HepG2 (cell line): Measurements from ENCODE around the gene SOX5. TPM values are rescaled to one million over a fixed set of nuclear protein-coding genes. Genes with fewer than 3 reads are reported as not detected.

Source experiments
- ATAC-seq: fragments of 200-7000 bp; cut with Tn5 transposase; 3 replicates; pipeline ENCODE4 v1.9.1; 2020; ENCODE audit warnings: mild to moderate bottlenecking, moderate library complexity
- BruUV-seq: library from RNA; stranded (reverse); fragments of 400-500 nt; replicated peaks from 2 replicates; lab custom pipeline; 2021; lab: Mats Ljungman, UMichigan
- CTCF ChIA-PET: fragments of 300-600 bp; formaldehyde crosslinking; extraction: SDS; loops from one replicate; lab custom pipeline; 2021; ENCODE audit warnings: low total read pairs, inconsistent platforms, low intra/inter-chr PET ratio; lab: Yijun Ruan, JAX
- POLR2A ChIA-PET: fragments of 350-600 bp; sonication (Branson Sonifier 250); formaldehyde crosslinking; loops from one replicate; lab custom pipeline; 2020; ENCODE audit warnings: antibody characterized with exemption, inconsistent platforms; lab: Yijun Ruan, JAX
- DNase-seq: peaks from one replicate; pipeline ENCODE4 v3.0.0-alpha.2; 2015; ENCODE audit warnings: low spot score
- FAIRE-seq: peaks from 3 replicates; lab custom pipeline; 2011; peaks lifted over from hg19 to GRCh38; lab: Jason Lieb, UNC
- H2AFZ ChIP-seq: one replicate; pipeline ENCODE4 v1.6.1; 2011; ENCODE audit warnings: low read length, inconsistent platforms
- H3K27ac ChIP-seq: fragments of 300-600 bp; 3 replicates; pipeline ENCODE4 v1.8.0; 2011; ENCODE audit warnings: mixed run types, mild to moderate bottlenecking, mixed read lengths, low read length, inconsistent platforms; ENCODE audit not compliant: insufficient read depth; ENCODE audit errors: extremely low read length
- H3K27me3 ChIP-seq, 2 experiments: fragments of 200-600 bp in 1 of 2; 2 replicates in 1 of 2; 3 replicates in 1 of 2; pipeline versions ENCODE4 v1.6.0 to v1.8.0; 2011; ENCODE audit warnings: low read length in 2 of 2, mild to moderate bottlenecking in 2 of 2, moderate library complexity in 2 of 2, inconsistent platforms in 1 of 2; ENCODE audit not compliant: insufficient read depth in 2 of 2, control insufficient read depth in 1 of 2
- H3K36me3 ChIP-seq, 2 experiments: fragments of 200-600 bp in 1 of 2; replicated peaks in 1 of 2; 2 replicates in 1 of 2; 3 replicates in 1 of 2; pipeline versions ENCODE4 v1.5.1 to v1.8.0; 2011; ENCODE audit warnings: low read length in 2 of 2, inconsistent platforms in 1 of 2; ENCODE audit not compliant: insufficient read depth in 2 of 2, control insufficient read depth in 1 of 2
- H3K4me1 ChIP-seq: 2 replicates; pipeline ENCODE4 v1.5.1; 2012; ENCODE audit warnings: low read length, inconsistent platforms; ENCODE audit not compliant: insufficient read depth
- H3K4me2 ChIP-seq: 2 replicates; pipeline ENCODE4 v1.6.0; 2011; ENCODE audit warnings: low read depth, low read length, inconsistent platforms
- H3K4me3 ChIP-seq, 3 experiments: fragments of 200-600 bp in 1 of 3; sonication (generic), shearing (Covaris generic) in 1 of 3; replicated peaks in 1 of 3; 2 replicates each; pipeline ENCODE4 v1.5.1; 2011 to 2016; ENCODE audit warnings: low read length in 3 of 3, inconsistent platforms in 2 of 3, low read depth in 2 of 3, mild to moderate bottlenecking in 2 of 3, control low read depth in 1 of 3, mixed read lengths in 1 of 3; ENCODE audit not compliant: insufficient read depth in 1 of 3
- H3K79me2 ChIP-seq: one replicate; pipeline ENCODE4 v1.6.1; 2011; ENCODE audit warnings: low read length, inconsistent platforms; ENCODE audit not compliant: insufficient read depth
- H3K9ac ChIP-seq: 2 replicates; pipeline ENCODE4 v1.6.0; 2011; ENCODE audit warnings: mild to moderate bottlenecking, low read depth, low read length, inconsistent platforms; ENCODE audit not compliant: insufficient read depth
- H3K9me3 ChIP-seq: 2 replicates; pipeline ENCODE4 v1.5.1; 2012; ENCODE audit warnings: mild to moderate bottlenecking, low read length
- H4K20me1 ChIP-seq: 2 replicates; pipeline ENCODE4 v1.6.0; 2011; ENCODE audit warnings: inconsistent platforms, mild to moderate bottlenecking, low read length, moderate library complexity; ENCODE audit not compliant: insufficient read depth
- ARID3A ChIP-seq: IDR thresholded peaks from 2 replicates; pipeline ENCODE4 v1.6.1; 2012; ENCODE audit warnings: low read depth, low read length, improper control_type of control experiment
- ATF1 ChIP-seq: IDR thresholded peaks from 2 replicates; pipeline ENCODE4 v1.6.1; 2016; ENCODE audit warnings: mild to moderate bottlenecking, control low read depth
- BRD4 ChIP-seq: sonication (generic); formaldehyde crosslinking; IDR thresholded peaks from 2 replicates; pipeline ENCODE4 v1.4.0; 2020; ENCODE audit warnings: missing genetic modification reagents
- E2F5 ChIP-seq: sonication (generic); formaldehyde crosslinking; conservative IDR thresholded peaks from 2 replicates; pipeline ENCODE4 v1.4.0; 2020; ENCODE audit warnings: missing genetic modification reagents
- ELF1 ChIP-seq: sonication (generic); formaldehyde crosslinking; IDR thresholded peaks from 2 replicates; pipeline ENCODE4 v1.4.0; 2020; ENCODE audit warnings: missing genetic modification reagents
- HDAC6 ChIP-seq: fragments of 200-600 bp; sonication (generic); IDR thresholded peaks from 2 replicates; pipeline ENCODE4 v1.7.0; 2017; ENCODE audit warnings: mild to moderate bottlenecking, antibody characterized with exemption, low read length, low read depth
- KDM5B ChIP-seq: sonication (generic); formaldehyde crosslinking; IDR thresholded peaks from 2 replicates; pipeline ENCODE4 v1.4.0; 2020; ENCODE audit warnings: missing genetic modification reagents, mild to moderate bottlenecking, borderline replicate concordance
- NFKBIZ ChIP-seq: IDR thresholded peaks from 2 replicates; pipeline ENCODE4 v1.6.1; 2018; ENCODE audit warnings: missing genetic modification reagents, missing compliant biosample characterization
- ZNF101 ChIP-seq: sonication (generic); formaldehyde crosslinking; IDR thresholded peaks from 2 replicates; pipeline ENCODE4 v1.4.0; 2020; ENCODE audit warnings: mild to moderate bottlenecking, low read depth, missing genetic modification reagents, borderline replicate concordance
- ZNF652 ChIP-seq: IDR thresholded peaks from 2 replicates; pipeline ENCODE4 v1.6.1; 2016; ENCODE audit warnings: low read depth, borderline replicate concordance
- ZNF749 ChIP-seq: sonication (generic); formaldehyde crosslinking; IDR thresholded peaks from 2 replicates; pipeline ENCODE4 v1.8.0; 2022; ENCODE audit warnings: mild to moderate bottlenecking, missing genetic modification reagents, moderate library complexity, borderline replicate concordance
- WGBS: methylation state at CpG from one replicate; pipeline ENCODE4 v1.1.6; 2017; ENCODE audit warnings: low lambda C conversion rate; 5-methylcytosine and 5-hydroxymethylcytosine counted together
- in situ Hi-C: cut with HindIII; loops from 2 replicates; pipeline ENCODE4 v1.10.0; 2017; ENCODE audit warnings: low pct_unique_long_range_greater_than_20kb; ENCODE audit not compliant: extremely low pct_ligation_motif_present
- intact Hi-C: fragments of 100-400 bp; cut with micrococcal nuclease; formaldehyde crosslinking; loops from one replicate; pipeline ENCODE4 v1.10.0; 2022; ENCODE audit not compliant: unreplicated experiment
- polyA plus RNA-seq, 8 experiments: library from polyadenylated mRNA; depleted of rRNA in 3 of 8; stranded (reverse) in 7 of 8; unstranded in 1 of 8; fragments of >200 nt; fragmentation: Illumina TruSeq in 4 of 8; extraction: Trizol in 4 of 8; gene quantifications; 2 replicates each; pipeline versions ENCODE4 v1.2.1 to v1.2.3, GENCODE V29; 2011 to 2016; ENCODE audit warnings: low read depth in 4 of 8, missing spikeins in 1 of 8, mixed read lengths in 1 of 8; ENCODE audit not compliant: insufficient read depth in 1 of 8
- total RNA-seq, 5 experiments: library from RNA; depleted of rRNA; stranded (reverse); fragments of >200 nt; fragmentation: Illumina TruSeq; extraction: Trizol; gene quantifications; 2 replicates each; pipeline ENCODE4 v1.2.3, GENCODE V29; 2016; ENCODE audit warnings: low read depth in 1 of 5

SOX5 gene
- total and polyA plus RNA-seq, 2 of the 13 experiments (the other 11 are each of a cell fraction or from before 2014, with no cell fraction given): 18.5 to 76.4 TPM

GRCh38 chr12:23947395-23947794, 2.1 kb downstream of the SOX5 start:
- TF ChIP-seq BRD4 (CRISPR knock-in tag) (no peak), HDAC6 (0 out of 2 replicates have a peak, but pooled peaks have one; percentile 32), KDM5B (CRISPR knock-in tag) (no peak), ARID3A (peak; percentile 88)
- Histone ChIP-seq H3K27me3 (no peaks in the 10 kb centered on the region; a peak in 1 of 5 replicates), H3K4me3 (peak overlapping the region; percentile 68 to 96 (median 75); a peak in 5 of 6 replicates), H3K9me3 (no peaks in the 10 kb centered on the region), H3K4me1 (peaks cover 64% of the 10 kb centered on the region), H2AFZ (no peak overlapping the region), H3K27ac (peak overlapping the region; percentile 86), H3K9ac (peak overlapping the region; percentile 74; the same call in 1 of the 2 replicates), H4K20me1 (no peaks in the 10 kb centered on the region), H3K36me3 (no peaks in the 10 kb centered on the region), H3K79me2 (peaks cover 86% of the 10 kb centered on the region), H3K4me2 (peak overlapping the region; percentile 95)
- in situ Hi-C loops: loop anchor here (10.0 kb wide), 2 partner anchors 127 to 807 kb away; no protein-coding TSS in a partner anchor
- no TSS peak for BruUV-seq
- intact Hi-C loops: loop anchor here (5.0 to 10.0 kb wide), 2 partner anchors 95 to 807 kb away; no protein-coding TSS in a partner anchor
- POLR2A ChIA-PET: no interaction called here
- DNase-seq: no peak
- WGBS: 5% methylated on average over 2 of the region's 2 CpGs
- FAIRE-seq: no peak
- CTCF ChIA-PET: no interaction called here
- ATAC-seq: no peak

GRCh38 chr12:23945249-23945648, 4.2 kb downstream of the SOX5 start:
- ChIA-PET CTCF (no interaction called here), POLR2A (no interaction called here)
- H3K9ac ChIP-seq: peak overlapping the region; percentile 30; the same call in 1 of the 2 replicates
- H2AFZ ChIP-seq: no peak overlapping the region
- DNase-seq (no peak), ATAC-seq (no peak), FAIRE-seq (no peak)
- BruUV-seq: no TSS peak
- peak overlapping the region; percentile 68 for H3K27ac ChIP-seq
- in situ Hi-C loops (loop anchor here (10.0 kb wide), 2 partner anchors 130 to 810 kb away; no protein-coding TSS in a partner anchor), intact Hi-C loops (loop anchor here (5.0 to 10.0 kb wide), 2 partner anchors 93 to 810 kb away; no protein-coding TSS in a partner anchor)
- TF ChIP-seq ZNF749 (CRISPR knock-in tag) (no peak), ATF1 (CRISPR knock-in tag) (0 out of 2 replicates have a peak, but pooled peaks have one; percentile 18), ELF1 (CRISPR knock-in tag) (no peak), NFKBIZ (CRISPR knock-in tag) (no peak), ZNF101 (CRISPR knock-in tag) (no peak), E2F5 (no peak), ZNF652 (CRISPR knock-in tag) (peak; percentile 93)
- H3K9me3 ChIP-seq: no peaks in the 10 kb centered on the region
- H3K4me2 ChIP-seq: peak overlapping the region; percentile 95
- peaks cover 63% of the 10 kb centered on the region for H3K4me1 ChIP-seq
- peaks cover 98% of the 10 kb centered on the region for H3K79me2 ChIP-seq
- H4K20me1 ChIP-seq: no peaks in the 10 kb centered on the region
- peak overlapping the region; percentile 68 to 96 (median 75); a peak in 4 of 6 replicates for H3K4me3 ChIP-seq
- WGBS: 60% methylated on average over 2 of the region's 2 CpGs
- H3K36me3 ChIP-seq: no peaks in the 10 kb centered on the region
- H3K27me3 ChIP-seq: no peaks in the 10 kb centered on the region; a peak in 1 of 5 replicates
